ENCODE measurements around the gene CNTNAP5. TPM values are rescaled to one million over a fixed set of nuclear protein-coding genes. Genes with fewer than 3 reads are reported as not detected.

CNTNAP5 gene
- total and polyA plus RNA-seq, 2 of the 4 experiments (the other 2 are of a cell fraction), result not detected

GRCh38 chr2:124147552-124147951, 122.5 kb downstream of the CNTNAP5 start:
- intact Hi-C loops (cut with micrococcal nuclease), result no loop called here
- H2BK15ac ChIP-seq (ENCODE audit: low read depth, low read length), result no peak overlapping the region
- no peak overlapping the region for H3K18ac ChIP-seq (ENCODE audit: low read depth, low read length)
- no peak overlapping the region for H4K5ac ChIP-seq (ENCODE audit: low read depth, low read length)
- POLR2A ChIA-PET (ENCODE audit: unreplicated experiment), result no interaction called here
- TF ChIP-seq POLR2A (IDR thresholded peaks at IDR 0.05; ENCODE audit: low read depth, low read length), result no peak
- TF ChIP-seq CEBPB (IDR thresholded peaks at IDR 0.05; ENCODE audit: low read depth, low read length), result 0 out of 2 replicates have a peak, but pooled peaks have one; percentile 7
- no peak for TF ChIP-seq CTCF (conservative IDR thresholded peaks at IDR 0.05; ENCODE audit: low read depth, low read length)
- no peak overlapping the region for H3K56ac ChIP-seq (ENCODE audit: extremely low read depth, insufficient read depth, low read length)
- no CpG with 5 or more reads among the region's 9 CpGs for WGBS, 2 experiments (ENCODE audit: extremely low coverage in 2 of 2, insufficient read length in 1 of 2)
- no peaks in the 10 kb centered on the region for H3K9me1 ChIP-seq (ENCODE audit: insufficient read depth, low read length)
- in situ Hi-C loops (cut with MboI; ENCODE audit: low sequenced_read_pairs), result no loop called here
- H3K9ac ChIP-seq (ENCODE audit: low read depth, low read length), result no peak overlapping the region
- CTCF ChIA-PET, result no interaction called here
- no peak overlapping the region for H3K4ac ChIP-seq (ENCODE audit: low read depth, low read length)
- no peak overlapping the region for H2AK5ac ChIP-seq (ENCODE audit: low read depth, low read length)
- H2BK120ac ChIP-seq (ENCODE audit: low read depth, low read length), result no peak overlapping the region
- no peak overlapping the region for H2BK5ac ChIP-seq (ENCODE audit: low read depth, low read length, poor library complexity, severe bottlenecking)
- H2AFZ ChIP-seq (replicated peaks; ENCODE audit: low read length, poor library complexity), result no peak overlapping the region
- H3K36me3 ChIP-seq (ENCODE audit: control insufficient read depth, insufficient read depth, low read length), result no peaks in the 10 kb centered on the region
- H3K4me3 ChIP-seq (ENCODE audit: insufficient read depth, low read depth, low read length), result no peak overlapping the region
- no TSS peak for BruUV-seq (replicated peaks)
- no peaks in the 10 kb centered on the region for H4K20me1 ChIP-seq (ENCODE audit: insufficient read depth, low read length)
- H3K4me2 ChIP-seq (ENCODE audit: low read depth, low read length), result no peak overlapping the region
- H4K8ac ChIP-seq (ENCODE audit: low read depth in 2 of 2, low read length in 2 of 2), result no peak overlapping the region
- no peaks in the 10 kb centered on the region for H3K4me1 ChIP-seq (ENCODE audit: control insufficient read depth, insufficient read depth, low read length)
- H3K27ac ChIP-seq (ENCODE audit: insufficient read depth, low read length), result no peak overlapping the region
- DNase-seq (no peak), ATAC-seq (ENCODE audit: low read depth) (no peak)
- H4K91ac ChIP-seq (ENCODE audit: insufficient read depth, low read depth, low read length), result no peak overlapping the region
- H2AK9ac ChIP-seq (replicated peaks; ENCODE audit: low read depth, low read length, poor library complexity), result no peak overlapping the region
- no peak overlapping the region for H3K23ac ChIP-seq (ENCODE audit: low read depth, low read length)
- no peaks in the 10 kb centered on the region for H3K79me1 ChIP-seq (ENCODE audit: low read depth in 1 of 2, low read length in 2 of 2)
- H3K9me3 ChIP-seq (ENCODE audit: control insufficient read depth, insufficient read depth, low read length), result peaks cover 7% of the 10 kb centered on the region; the same call in 1 of the 2 replicates
- no peak overlapping the region for H3K14ac ChIP-seq (replicated peaks; ENCODE audit: low read depth, low read length)
- H3K27me3 ChIP-seq (ENCODE audit: control insufficient read depth, insufficient read depth, low read length), result no peaks in the 10 kb centered on the region
- dilution Hi-C loops (cut with HindIII; ENCODE audit: low sequenced_read_pairs, unreplicated experiment), result no loop called here
- no peak overlapping the region for H2BK20ac ChIP-seq (ENCODE audit: low read depth, low read length)

All from IMR-90 (cell line).